Measurements from ENCODE around the gene ALDH1A2.

The ALDH1A2 gene

DNA sequence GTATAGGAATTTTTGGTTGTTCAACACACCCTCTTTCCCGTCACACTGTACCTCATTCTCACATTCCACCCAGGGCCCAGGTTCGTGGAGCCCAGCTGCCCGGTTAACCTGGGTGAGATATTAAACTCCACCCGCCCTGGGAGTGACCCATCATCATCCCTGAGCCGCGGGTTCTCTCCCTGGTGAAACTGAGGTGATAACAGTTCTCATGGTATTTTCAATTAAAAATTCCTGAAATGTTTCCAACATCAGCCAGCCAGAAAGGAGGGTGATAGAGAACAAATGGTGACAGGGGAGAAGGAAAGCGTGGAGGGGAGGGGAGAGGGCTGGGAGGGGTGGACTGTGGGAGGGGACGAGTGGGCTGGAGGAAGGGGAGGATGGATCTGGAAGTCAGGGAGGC lies 148.8 kb downstream of the ALDH1A2 start:
- Histone ChIP-seq H3K9ac (ENCODE audit: low read depth, low read length) (no peak overlapping the region), H3K27ac (ENCODE audit: low read depth, low read length) (no peak overlapping the region), H3K4me3 (ENCODE audit: low read length) (no peak overlapping the region), H3K36me3 (ENCODE audit: insufficient read depth, low read length) (no peaks in the 10 kb centered on the region), H3K9me3 (ENCODE audit: insufficient read depth, low read depth, low read length) (no peaks in the 10 kb centered on the region), H3K27me3 (ENCODE audit: insufficient read depth, low read length) (no peaks in the 10 kb centered on the region), H3K4me1 (ENCODE audit: insufficient read depth, low read length) (no peaks in the 10 kb centered on the region)
- WGBS = 89% methylated on average over 8 of the region's 8 CpGs

DNA sequence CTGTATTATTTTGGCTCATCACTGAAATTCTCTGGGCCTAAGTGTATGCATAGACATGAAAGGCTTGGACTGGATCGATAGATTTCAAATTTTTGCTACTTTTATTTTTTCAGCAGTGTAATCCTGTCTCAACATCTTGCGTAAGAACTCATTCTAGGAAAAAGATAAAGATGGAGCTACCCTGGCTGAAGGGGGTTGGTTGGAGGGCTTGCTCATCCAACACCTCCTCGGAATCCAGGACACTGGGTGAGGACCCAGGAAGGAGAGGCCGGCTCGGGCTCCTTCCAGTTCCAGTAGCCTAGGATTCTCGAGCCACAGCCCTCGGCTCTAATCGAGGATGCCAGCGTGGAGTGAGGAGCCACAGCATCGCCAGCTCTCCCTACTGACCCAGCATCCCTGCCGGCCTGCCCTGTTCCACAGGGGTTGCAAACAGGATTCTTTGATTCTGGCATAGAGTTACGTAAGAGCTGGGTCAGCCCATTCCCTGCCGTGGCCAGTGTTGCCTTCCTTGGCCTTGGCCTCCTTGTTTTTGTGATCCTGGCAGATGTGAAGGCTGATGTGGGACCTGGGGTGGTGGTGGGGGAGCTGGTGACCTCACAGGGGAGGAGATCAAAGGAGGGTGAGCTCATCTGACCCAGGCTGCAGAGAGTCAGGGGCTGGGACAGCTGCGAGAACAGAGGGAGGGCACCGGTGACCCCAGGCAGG lies 149.5 kb downstream of the ALDH1A2 start:
- H3K36me3 ChIP-seq (ENCODE audit: insufficient read depth, low read length) = no peaks in the 10 kb centered on the region
- no peaks in the 10 kb centered on the region for H3K4me1 ChIP-seq (ENCODE audit: insufficient read depth, low read length)
- WGBS = 94% methylated on average over 15 of the region's 15 CpGs
- H3K27me3 ChIP-seq (ENCODE audit: insufficient read depth, low read length) = no peaks in the 10 kb centered on the region
- H3K27ac ChIP-seq (ENCODE audit: low read depth, low read length) = no peak overlapping the region
- H3K4me3 ChIP-seq (ENCODE audit: low read length) = no peak overlapping the region
- no peaks in the 10 kb centered on the region for H3K9me3 ChIP-seq (ENCODE audit: insufficient read depth, low read depth, low read length)
- H3K9ac ChIP-seq (ENCODE audit: low read depth, low read length) = no peak overlapping the region

DNA sequence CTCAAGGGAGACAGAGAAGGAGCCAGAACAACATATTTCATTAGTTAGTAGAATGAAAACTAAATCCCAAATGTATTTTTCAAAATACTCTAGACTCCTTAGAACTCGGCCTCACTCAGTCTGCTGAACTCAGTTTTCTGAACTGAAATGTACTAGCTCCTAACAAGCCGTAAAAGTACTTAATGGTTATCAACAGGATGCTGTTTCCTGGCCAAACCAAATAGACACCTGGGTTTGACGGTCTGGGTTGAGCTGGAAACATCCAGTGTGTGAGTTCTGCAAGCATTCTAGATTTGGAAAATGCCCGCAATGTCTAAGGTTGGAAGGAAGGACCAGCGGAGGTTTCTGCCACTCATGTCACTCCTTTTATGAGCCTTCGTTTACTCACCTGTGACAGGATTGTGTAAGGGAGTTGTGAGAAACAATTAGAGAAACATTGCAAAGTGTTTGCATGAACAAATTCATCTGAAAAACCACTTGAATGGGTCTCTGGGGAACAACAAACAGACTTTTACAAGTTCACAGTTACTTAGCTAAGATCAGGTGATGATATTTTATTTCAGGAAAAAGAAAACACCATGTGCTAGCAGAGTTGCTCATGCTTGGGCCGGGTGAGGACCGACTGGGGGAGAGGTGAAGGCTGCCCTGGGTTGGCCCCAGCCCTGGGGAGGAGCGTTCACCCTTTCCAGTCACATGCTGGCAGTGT lies 151.0 kb downstream of the ALDH1A2 start:
- Histone ChIP-seq H3K4me3 (ENCODE audit: low read length) (no peak overlapping the region), H3K9me3 (ENCODE audit: insufficient read depth, low read depth, low read length) (no peaks in the 10 kb centered on the region), H3K27me3 (ENCODE audit: insufficient read depth, low read length) (no peaks in the 10 kb centered on the region), H3K36me3 (ENCODE audit: insufficient read depth, low read length) (no peaks in the 10 kb centered on the region), H3K4me1 (ENCODE audit: insufficient read depth, low read length) (no peaks in the 10 kb centered on the region), H3K27ac (ENCODE audit: low read depth, low read length) (no peak overlapping the region), H3K9ac (ENCODE audit: low read depth, low read length) (no peak overlapping the region)
- 92% methylated on average over 9 of the region's 9 CpGs for WGBS

DNA sequence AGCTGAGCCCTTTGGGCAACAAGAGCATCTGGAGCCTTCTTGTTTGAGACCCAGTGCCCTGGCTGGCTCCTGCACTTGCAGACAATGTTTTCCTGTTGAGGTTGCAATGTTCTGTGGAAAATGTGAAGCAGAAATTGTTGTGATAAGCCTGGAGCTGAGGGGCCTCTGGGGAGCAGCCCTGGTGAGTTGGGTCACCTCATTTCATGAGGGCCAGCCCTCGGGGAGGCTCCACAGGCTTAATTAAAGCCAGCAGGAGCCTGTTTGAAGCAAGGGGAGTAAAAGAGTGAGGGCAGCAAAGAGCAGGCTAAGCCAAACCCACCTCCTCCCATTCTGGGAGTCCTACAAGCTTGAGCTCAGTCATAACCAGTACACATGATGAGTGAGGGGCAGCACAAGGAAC lies 154.3 kb downstream of the ALDH1A2 start:
- 65% methylated on average over 1 of the region's 1 CpG for WGBS
- no peak overlapping the region for H3K27ac ChIP-seq (ENCODE audit: low read depth, low read length)
- no peak overlapping the region for H3K9ac ChIP-seq (ENCODE audit: low read depth, low read length)
- H3K36me3 ChIP-seq (ENCODE audit: insufficient read depth, low read length) = no peaks in the 10 kb centered on the region
- H3K4me1 ChIP-seq (ENCODE audit: insufficient read depth, low read length) = no peaks in the 10 kb centered on the region
- H3K4me3 ChIP-seq (ENCODE audit: low read length) = no peak overlapping the region
- H3K9me3 ChIP-seq (ENCODE audit: insufficient read depth, low read depth, low read length) = no peaks in the 10 kb centered on the region
- H3K27me3 ChIP-seq (ENCODE audit: insufficient read depth, low read length) = no peaks in the 10 kb centered on the region

DNA sequence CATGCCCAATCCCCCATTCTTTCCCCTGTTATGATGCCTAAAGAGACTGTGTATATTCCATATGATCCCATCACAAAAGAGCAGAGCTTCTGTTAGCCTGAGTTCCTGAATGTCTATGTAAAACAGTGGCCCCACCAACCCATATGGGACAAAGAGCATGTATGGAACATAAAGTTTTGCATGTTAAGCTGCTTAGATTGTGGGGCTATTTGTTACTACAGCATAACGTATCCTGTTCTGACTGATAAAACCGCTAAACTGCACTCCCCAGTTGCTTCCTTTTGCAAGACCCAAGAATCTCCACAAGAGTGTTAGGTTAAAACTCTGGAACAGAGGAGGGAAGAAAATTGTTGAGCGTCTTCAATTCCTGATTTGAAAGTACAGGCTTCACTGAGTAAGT lies 154.8 kb downstream of the ALDH1A2 start:
- Histone ChIP-seq H3K9ac (ENCODE audit: low read depth, low read length) (no peak overlapping the region), H3K4me3 (ENCODE audit: low read length) (no peak overlapping the region), H3K27me3 (ENCODE audit: insufficient read depth, low read length) (no peaks in the 10 kb centered on the region), H3K9me3 (ENCODE audit: insufficient read depth, low read depth, low read length) (no peaks in the 10 kb centered on the region), H3K27ac (ENCODE audit: low read depth, low read length) (no peak overlapping the region), H3K4me1 (ENCODE audit: insufficient read depth, low read length) (no peaks in the 10 kb centered on the region), H3K36me3 (ENCODE audit: insufficient read depth, low read length) (no peaks in the 10 kb centered on the region)
- WGBS = 97% methylated on average over 3 of the region's 3 CpGs

DNA sequence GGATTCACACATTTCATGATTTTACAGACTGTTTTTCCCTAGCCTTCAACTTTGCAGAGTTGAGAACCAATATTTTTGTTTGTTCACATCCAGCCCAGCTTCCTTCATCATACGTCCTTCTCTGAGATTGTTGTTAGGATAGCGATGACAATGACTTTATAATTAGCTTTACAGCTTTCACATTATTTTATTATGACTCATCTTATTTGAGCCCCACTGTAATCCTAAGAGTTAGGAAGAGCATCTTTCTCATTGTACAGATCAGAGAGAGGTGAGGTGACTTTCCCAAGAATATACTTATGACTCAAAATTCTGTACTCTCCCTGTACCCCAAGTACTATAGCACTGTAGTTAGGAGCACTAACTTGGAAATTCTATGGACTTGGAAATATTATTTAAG lies 156.1 kb downstream of the ALDH1A2 start:
- Histone ChIP-seq H3K9ac (ENCODE audit: low read depth, low read length) (no peak overlapping the region), H3K4me3 (ENCODE audit: low read length) (no peak overlapping the region), H3K36me3 (ENCODE audit: insufficient read depth, low read length) (no peaks in the 10 kb centered on the region), H3K27me3 (ENCODE audit: insufficient read depth, low read length) (no peaks in the 10 kb centered on the region), H3K9me3 (ENCODE audit: insufficient read depth, low read depth, low read length) (no peaks in the 10 kb centered on the region), H3K27ac (ENCODE audit: low read depth, low read length) (no peak overlapping the region), H3K4me1 (ENCODE audit: insufficient read depth, low read length) (no peaks in the 10 kb centered on the region)
- 60% methylated on average over 1 of the region's 2 CpGs for WGBS

GRCh38 chr15:57903626-57904025 lies 161.9 kb downstream of the ALDH1A2 start:
- no peak overlapping the region for H3K4me3 ChIP-seq (ENCODE audit: low read length)
- H3K27me3 ChIP-seq (ENCODE audit: insufficient read depth, low read length) = no peaks in the 10 kb centered on the region
- H3K9ac ChIP-seq (ENCODE audit: low read depth, low read length) = no peak overlapping the region
- no peaks in the 10 kb centered on the region for H3K9me3 ChIP-seq (ENCODE audit: insufficient read depth, low read depth, low read length)
- H3K36me3 ChIP-seq (ENCODE audit: insufficient read depth, low read length) = no peaks in the 10 kb centered on the region
- no peak overlapping the region for H3K27ac ChIP-seq (ENCODE audit: low read depth, low read length)
- no peaks in the 10 kb centered on the region for H3K4me1 ChIP-seq (ENCODE audit: insufficient read depth, low read length)
- 77% methylated on average over 1 of the region's 1 CpG for WGBS

Data from HUES64 (cell line).